ENCODE data around the gene MBD4. TPM values are rescaled to one million over a fixed set of nuclear protein-coding genes. Genes with fewer than 3 reads are reported as not detected.
"Not testable (repeated sequence)": the region's sequence is repeated elsewhere in the genome, so short reads cannot be mapped to it uniquely, and the experiment has no call there.

Gene MBD4
- total RNA-seq, result 10 to 100 TPM; 16.9 to 26.1 (median 25.3) TPM
- long read RNA-seq, partial matches to known transcripts, result 16 of 17 reads
- long read RNA-seq, other reads (novel, unspliced or antisense), result 0 of 17 reads

- WGBS (ENCODE audit: insufficient coverage, low coverage, low lambda C conversion rate, missing lambda C conversion rate), result 0% methylated on average over 21 of the region's 75 CpGs
- peaks cover 0 to 64% (median 17%) of the 10 kb centered on the region in 4 donors for H3K4me1 ChIP-seq
- ATAC-seq (peak; percentile 85 to 95 (median 92)), DNase-seq (peak; percentile 97 to 99 (median 98))
- no peak for TF ChIP-seq CTCF (IDR thresholded peaks at IDR 0.05)
- TF ChIP-seq POLR2A (IDR thresholded peaks at IDR 0.05), result peak; percentile 84
- H3K9me3 ChIP-seq, result no peaks in the 10 kb centered on the region
- peak within 1 kb of the TSS; percentile 67 to 90 (median 80) for H3K4me3 ChIP-seq
- no peaks in the 10 kb centered on the region for H3K27me3 ChIP-seq
- intact Hi-C loops (cut with DNase I), result no loop called here
- peaks cover 0 to 19% (median 6%) of the 10 kb centered on the region in 4 donors for H3K36me3 ChIP-seq
- peak within 1 kb of the TSS; percentile 82 to 87 (median 86) for H3K27ac ChIP-seq
Measured at GRCh38 chr3:129439817-129440617, at the start of gene MBD4, which contains the start of gene IFT122. MBD4 (minus strand) TSS chr3:129439948; CDS start chr3:129439833, 115 bp downstream. IFT122 (plus strand) TSS chr3:129440224; CDS start chr3:129440331, 107 bp downstream.

DNA sequence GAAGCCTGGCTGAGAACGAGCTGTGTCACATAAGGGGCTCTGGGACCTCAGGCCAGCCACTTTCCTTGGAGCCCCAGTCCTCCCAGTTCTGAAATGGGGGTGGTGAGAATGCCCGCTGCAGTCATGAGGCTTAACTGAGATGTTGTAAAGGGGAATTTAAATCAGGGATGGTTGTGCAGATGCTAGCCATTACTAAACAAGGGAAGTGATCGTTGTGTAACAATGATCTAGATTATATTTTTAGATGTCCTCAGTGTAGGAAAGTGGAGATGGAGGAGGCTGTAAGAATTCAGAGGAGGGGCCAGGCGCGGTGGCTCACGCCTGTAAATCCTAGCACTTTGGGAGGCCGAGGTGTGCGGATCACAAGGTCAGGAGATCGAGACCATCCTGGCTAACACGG, 49.5 kb upstream of the MBD4 start:
- H3K9me3 ChIP-seq, H3K36me3 ChIP-seq, ATAC-seq, H3K27me3 ChIP-seq, H3K27ac ChIP-seq, H3K4me3 ChIP-seq, DNase-seq: not testable (repeated sequence)
- WGBS (ENCODE audit: insufficient coverage, low coverage, low lambda C conversion rate, missing lambda C conversion rate), result 85% methylated on average over 10 of the region's 10 CpGs
- peaks cover 0 to 22% (median 4%) of the 10 kb centered on the region in 4 donors for H3K4me1 ChIP-seq
- intact Hi-C loops (cut with DNase I), result loop anchor here (10.0 kb wide), 1 partner anchor 126 kb away; no protein-coding TSS in a partner anchor

DNA sequence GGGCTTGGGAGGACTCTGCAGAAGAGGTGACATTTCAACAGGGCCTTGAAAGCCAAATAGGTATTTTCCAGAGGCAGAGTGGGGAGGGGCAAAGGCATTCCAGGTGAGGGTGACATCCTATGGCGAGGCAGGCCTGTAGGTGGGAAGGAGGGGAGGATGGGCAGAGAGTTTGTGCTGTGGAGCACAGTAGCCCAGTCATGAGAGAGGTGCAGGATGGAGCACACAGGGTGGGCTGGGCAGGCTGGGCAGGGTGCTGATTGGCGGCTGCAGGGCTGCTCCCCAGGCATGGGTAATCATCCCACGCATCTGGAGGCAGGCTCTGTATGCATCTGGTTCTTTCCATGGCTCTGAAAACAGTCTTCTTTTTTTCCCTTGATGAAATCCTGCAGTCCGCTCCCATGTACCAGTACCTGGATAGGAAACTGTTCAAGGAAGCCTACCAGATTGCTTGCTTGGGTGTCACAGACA, 48.2 kb upstream of the MBD4 start:
- not testable (repeated sequence) for H3K36me3 ChIP-seq, ATAC-seq, DNase-seq, H3K4me3 ChIP-seq, H3K9me3 ChIP-seq, H3K27ac ChIP-seq, H3K27me3 ChIP-seq
- 75% methylated on average over 1 of the region's 4 CpGs for WGBS (ENCODE audit: insufficient coverage, low coverage, low lambda C conversion rate, missing lambda C conversion rate)
- H3K4me1 ChIP-seq, result peaks cover 0 to 22% (median 4%) of the 10 kb centered on the region in 4 donors
- intact Hi-C loops (cut with DNase I), result loop anchor here (10.0 kb wide), 1 partner anchor 127 kb away; no protein-coding TSS in a partner anchor

DNA sequence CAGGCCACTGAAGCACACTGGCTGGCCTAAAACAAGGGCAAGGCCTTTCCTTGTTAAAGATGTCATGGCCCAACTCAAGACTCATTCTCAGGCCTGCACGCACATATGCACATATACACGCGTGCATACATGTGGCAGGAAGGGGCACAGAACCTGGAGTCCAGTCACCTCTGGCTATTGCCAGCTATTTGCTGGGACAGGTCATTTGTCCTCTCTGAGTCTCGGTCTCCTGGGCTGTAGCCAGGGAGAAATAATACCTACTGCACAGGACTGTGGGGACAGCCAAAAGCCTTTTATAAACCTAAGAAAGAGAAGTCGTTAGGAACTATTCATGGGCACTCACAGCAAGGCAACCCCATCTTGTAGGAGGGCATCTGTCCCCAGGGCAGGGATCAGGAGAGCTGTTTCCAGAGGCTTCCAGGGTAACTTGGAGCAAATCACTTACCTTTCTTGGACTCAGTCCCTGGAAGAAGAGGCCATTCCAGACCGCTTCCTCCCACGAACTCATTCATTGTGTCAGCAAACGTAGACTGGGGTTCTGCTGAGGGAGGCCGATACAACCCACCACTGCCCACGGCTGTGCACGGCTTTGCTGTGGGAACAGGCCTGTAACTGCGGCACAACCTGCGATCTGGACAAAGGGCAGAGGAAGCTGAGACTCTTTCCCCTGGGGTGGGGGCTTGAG, 47.6 kb upstream of the MBD4 start:
- TF ChIP-seq POLR2A (IDR thresholded peaks at IDR 0.05) (no peak), CTCF (IDR thresholded peaks at IDR 0.05) (no peak)
- Histone ChIP-seq H3K9me3 (no peaks in the 10 kb centered on the region), H3K4me1 (peaks cover 0 to 22% (median 4%) of the 10 kb centered on the region in 4 donors), H3K36me3 (peaks cover 0 to 4% (median 0%) of the 10 kb centered on the region in 4 donors), H3K4me3 (no peak overlapping the region), H3K27me3 (no peaks in the 10 kb centered on the region), H3K27ac (peak overlapping the region in 1 of 3 donors; percentile 33)
- 54% methylated on average over 5 of the region's 13 CpGs for WGBS (ENCODE audit: insufficient coverage, low coverage, low lambda C conversion rate, missing lambda C conversion rate)
- intact Hi-C loops (cut with DNase I), result loop anchor here (10.0 kb wide), 1 partner anchor 127 kb away; no protein-coding TSS in a partner anchor
- no peak for DNase-seq
- ATAC-seq, result peak in 2 of 4 donors; percentile 21 to 23

- Histone ChIP-seq H3K4me1 (peaks cover 0 to 22% (median 4%) of the 10 kb centered on the region in 4 donors), H3K27ac (peak overlapping the region; percentile 0 to 58 (median 33)), H3K4me3 (no peak overlapping the region), H3K9me3 (no peaks in the 10 kb centered on the region), H3K27me3 (no peaks in the 10 kb centered on the region), H3K36me3 (no peaks in the 10 kb centered on the region)
- no CpG with 5 or more reads among the region's 2 CpGs for WGBS (ENCODE audit: insufficient coverage, low coverage, low lambda C conversion rate, missing lambda C conversion rate)
- no peak for DNase-seq
- intact Hi-C loops (cut with DNase I), result loop anchor here (10.0 kb wide), 1 partner anchor 128 kb away; no protein-coding TSS in a partner anchor
- no peak for ATAC-seq
- TF ChIP-seq CTCF (IDR thresholded peaks at IDR 0.05), result no peak
- no peak for TF ChIP-seq POLR2A (IDR thresholded peaks at IDR 0.05)
Measured at GRCh38 chr3:129486664-129487035, 46.9 kb upstream of the MBD4 start.

All from right lobe of liver (tissue), 6 donors.